HEK293 (cell line): ENCODE results near the gene PRKCA.

Experiments used
- CTCF ChIA-PET: fragments of 350-600 bp; formaldehyde crosslinking; extraction: SDS; loops from one replicate; lab custom pipeline; 2021; ENCODE audit warnings: antibody characterized with exemption; lab: Yijun Ruan, JAX
- POLR2A ChIA-PET: fragments of 300-600 bp; formaldehyde crosslinking; extraction: SDS; loops from one replicate; lab custom pipeline; 2020; ENCODE audit warnings: antibody characterized with exemption, inconsistent platforms; lab: Yijun Ruan, JAX
- H3K27ac ChIP-seq: fragments of 200-500 bp; sonication (Bioruptor generic); 2 replicates; pipeline ENCODE4 v1.5.1; 2014; ENCODE audit warnings: low read depth, low read length, control low read depth, inconsistent platforms; ENCODE audit errors: extremely low read depth
- H3K36me3 ChIP-seq, 2 experiments: fragments of 200-500 bp in 1 of 2; sonication (Bioruptor generic) in 1 of 2; 1 replicate in 1 of 2; 2 replicates in 1 of 2; pipeline ENCODE4 v1.5.1; 2014 to 2017; ENCODE audit warnings: inconsistent platforms in 2 of 2, low read length in 2 of 2; ENCODE audit not compliant: control insufficient read depth in 2 of 2, insufficient read depth in 1 of 2
- H3K4me1 ChIP-seq: fragments of 200-500 bp; sonication (Bioruptor generic); 2 replicates; pipeline ENCODE4 v1.5.1; 2014; ENCODE audit warnings: mild to moderate bottlenecking, low read length, inconsistent platforms; ENCODE audit not compliant: control insufficient read depth, insufficient read depth
- H3K4me3 ChIP-seq: 2 replicates; pipeline ENCODE4 v1.5.1; 2011; ENCODE audit warnings: low read depth, mild to moderate bottlenecking, control low read depth, low read length, moderate library complexity
- H3K9me3 ChIP-seq: fragments of 200-500 bp; sonication (Bioruptor generic); 2 replicates; pipeline ENCODE4 v1.5.1; 2014; ENCODE audit warnings: low read depth, low read length, inconsistent platforms; ENCODE audit not compliant: control insufficient read depth, insufficient read depth
- CTCF ChIP-seq: fragments of 450-650 bp; formaldehyde crosslinking; IDR thresholded peaks from 2 replicates; pipeline ENCODE4 v1.5.1; 2016; ENCODE audit warnings: missing biosample characterization, missing genetic modification characterization
- HOXC10 ChIP-seq: sonication (generic); formaldehyde crosslinking; IDR thresholded peaks from 2 replicates; pipeline ENCODE4 v1.8.1; 2023; ENCODE audit warnings: mild to moderate bottlenecking, missing genetic modification reagents
- HOXD13 ChIP-seq: sonication (generic); formaldehyde crosslinking; IDR thresholded peaks from 2 replicates; pipeline ENCODE4 v1.8.0; 2022; ENCODE audit warnings: missing genetic modification reagents, borderline replicate concordance
- PRDM4 ChIP-seq: fragments of 450-650 bp; formaldehyde crosslinking; IDR thresholded peaks from 2 replicates; pipeline ENCODE4 v1.5.1; 2017; ENCODE audit warnings: missing biosample characterization, missing genetic modification characterization
- PRDM6 ChIP-seq: fragments of 450-650 bp; formaldehyde crosslinking; IDR thresholded peaks from 2 replicates; pipeline ENCODE4 v1.5.1; 2017; ENCODE audit warnings: missing biosample characterization, missing genetic modification characterization
- SCRT1 ChIP-seq: fragments of 450-650 bp; formaldehyde crosslinking; IDR thresholded peaks from 2 replicates; pipeline ENCODE4 v1.5.1; 2016; ENCODE audit warnings: missing biosample characterization, missing genetic modification characterization, borderline replicate concordance
- SCRT2 ChIP-seq: fragments of 450-650 bp; formaldehyde crosslinking; IDR thresholded peaks from 2 replicates; pipeline ENCODE4 v1.5.1; 2016; ENCODE audit warnings: missing biosample characterization, missing genetic modification characterization
- SETDB1 ChIP-seq: IDR thresholded peaks from one replicate; pipeline ENCODE4 v1.6.1; 2017; ENCODE audit warnings: mild to moderate bottlenecking, low read length, moderate library complexity, mixed read lengths; ENCODE audit not compliant: insufficient read length
- SP7 ChIP-seq: fragments of 450-650 bp; formaldehyde crosslinking; IDR thresholded peaks from 2 replicates; pipeline ENCODE4 v1.5.1; 2016; ENCODE audit warnings: missing biosample characterization, missing genetic modification characterization
- ZBTB17 ChIP-seq: fragments of 450-650 bp; formaldehyde crosslinking; IDR thresholded peaks from 2 replicates; pipeline ENCODE4 v1.5.1; 2016; ENCODE audit warnings: missing biosample characterization, missing genetic modification characterization
- ZEB2 ChIP-seq: fragments of 450-650 bp; formaldehyde crosslinking; IDR thresholded peaks from 2 replicates; pipeline ENCODE4 v1.5.1; 2016; ENCODE audit warnings: missing biosample characterization, missing genetic modification characterization
- ZFP41 ChIP-seq: fragments of 450-650 bp; formaldehyde crosslinking; IDR thresholded peaks from 2 replicates; pipeline ENCODE4 v1.5.1; 2016; ENCODE audit warnings: missing biosample characterization, missing genetic modification characterization, borderline replicate concordance
- ZNF10 ChIP-seq: fragments of 450-650 bp; formaldehyde crosslinking; IDR thresholded peaks from 2 replicates; pipeline ENCODE4 v1.5.1; 2017; ENCODE audit warnings: missing biosample characterization, missing genetic modification characterization
- ZNF133 ChIP-seq: fragments of 450-650 bp; formaldehyde crosslinking; IDR thresholded peaks from 2 replicates; pipeline ENCODE4 v1.5.1; 2016; ENCODE audit warnings: missing biosample characterization, missing genetic modification characterization
- ZNF155 ChIP-seq: fragments of 450-650 bp; formaldehyde crosslinking; IDR thresholded peaks from 2 replicates; pipeline ENCODE4 v1.5.1; 2016; ENCODE audit warnings: missing biosample characterization, missing genetic modification characterization
- ZNF184 ChIP-seq: fragments of 450-650 bp; IDR thresholded peaks from 2 replicates; pipeline ENCODE4 v1.5.1; 2018; ENCODE audit warnings: missing biosample characterization, mild to moderate bottlenecking, missing genetic modification characterization
- ZNF2 ChIP-seq: fragments of 450-650 bp; formaldehyde crosslinking; IDR thresholded peaks from 2 replicates; pipeline ENCODE4 v1.5.1; 2016; ENCODE audit warnings: missing biosample characterization, missing genetic modification characterization
- ZNF214 ChIP-seq: fragments of 450-650 bp; formaldehyde crosslinking; IDR thresholded peaks from 2 replicates; pipeline ENCODE4 v1.5.1; 2017; ENCODE audit warnings: missing biosample characterization, mild to moderate bottlenecking, missing genetic modification characterization, borderline replicate concordance
- ZNF223 ChIP-seq: fragments of 450-650 bp; formaldehyde crosslinking; IDR thresholded peaks from 2 replicates; pipeline ENCODE4 v1.5.1; 2016; ENCODE audit warnings: missing biosample characterization, missing genetic modification characterization
- ZNF292 ChIP-seq: fragments of 450-650 bp; formaldehyde crosslinking; IDR thresholded peaks from 2 replicates; pipeline ENCODE4 v1.5.1; 2016; ENCODE audit warnings: low read depth, missing biosample characterization, missing genetic modification characterization, borderline replicate concordance
- ZNF302 ChIP-seq: fragments of 450-650 bp; formaldehyde crosslinking; IDR thresholded peaks from 2 replicates; pipeline ENCODE4 v1.5.1; 2016; ENCODE audit warnings: missing biosample characterization, missing genetic modification characterization, low read depth
- ZNF529 ChIP-seq: fragments of 450-650 bp; formaldehyde crosslinking; IDR thresholded peaks from 2 replicates; pipeline ENCODE4 v1.5.1; 2017; ENCODE audit warnings: missing genetic modification characterization, missing biosample characterization; ENCODE audit not compliant: insufficient replicate concordance
- ZNF561 ChIP-seq: fragments of 450-650 bp; IDR thresholded peaks from 2 replicates; pipeline ENCODE4 v1.5.1; 2018; ENCODE audit warnings: missing biosample characterization, missing genetic modification characterization, borderline replicate concordance
- ZNF596 ChIP-seq: fragments of 450-650 bp; IDR thresholded peaks from 2 replicates; pipeline ENCODE4 v1.5.0; 2018; ENCODE audit warnings: missing biosample characterization, mild to moderate bottlenecking, missing genetic modification characterization, moderate library complexity
- ZNF624 ChIP-seq: fragments of 450-650 bp; formaldehyde crosslinking; IDR thresholded peaks from 2 replicates; pipeline ENCODE4 v1.5.1; 2017; ENCODE audit warnings: missing biosample characterization, missing genetic modification characterization
- ZNF654 ChIP-seq: fragments of 450-650 bp; formaldehyde crosslinking; IDR thresholded peaks from 2 replicates; pipeline ENCODE4 v1.5.1; 2016; ENCODE audit warnings: low read depth, missing biosample characterization, missing genetic modification characterization
- ZNF660 ChIP-seq: fragments of 450-650 bp; IDR thresholded peaks from 2 replicates; pipeline ENCODE4 v1.5.1; 2018; ENCODE audit warnings: missing biosample characterization, mild to moderate bottlenecking, missing genetic modification characterization
- ZSCAN30 ChIP-seq: fragments of 450-650 bp; IDR thresholded peaks from 2 replicates; pipeline ENCODE4 v1.5.1; 2018; ENCODE audit warnings: missing biosample characterization, mild to moderate bottlenecking, missing genetic modification characterization, moderate library complexity
- TF ChIP-seq, protein P1 (sequence below): fragments of 450-650 bp; formaldehyde crosslinking; IDR thresholded peaks from 2 replicates; pipeline ENCODE4 v1.5.1; 2017; ENCODE audit warnings: missing biosample characterization, mild to moderate bottlenecking, missing genetic modification characterization, moderate library complexity
- TF ChIP-seq, protein P2 (sequence below): fragments of 450-650 bp; formaldehyde crosslinking; IDR thresholded peaks from 2 replicates; pipeline ENCODE4 v1.5.1; 2017; ENCODE audit warnings: missing biosample characterization, missing genetic modification characterization

Gene PRKCA

DNA sequence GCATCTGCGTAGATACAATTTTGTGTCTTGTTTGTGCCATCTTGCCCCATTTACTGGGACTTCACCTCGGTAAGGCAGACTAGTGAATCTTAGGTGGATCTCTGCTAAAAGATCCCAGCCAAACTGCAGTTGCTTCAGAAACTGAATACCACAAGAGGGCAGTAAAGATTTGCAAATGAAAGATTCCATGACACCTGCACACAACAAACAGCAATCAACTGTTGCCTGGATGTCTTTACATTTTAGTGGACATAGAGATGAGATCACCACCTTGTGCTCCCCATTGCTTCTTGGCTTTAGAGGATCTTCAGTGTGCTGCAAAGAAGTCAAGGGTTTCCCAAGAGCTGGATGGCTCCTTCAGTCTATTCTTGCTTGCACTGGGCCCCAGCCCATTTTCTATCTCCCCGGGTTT is 413.3 kb downstream of the PRKCA start:
- Histone ChIP-seq H3K4me1 (peaks cover 10% of the 10 kb centered on the region), H3K27ac (no peak overlapping the region), H3K36me3 (no peaks in the 10 kb centered on the region), H3K4me3 (no peak overlapping the region), H3K9me3 (no peaks in the 10 kb centered on the region)
- TF ChIP-seq ZNF624 (tag by site-specific recombination) = no peak
- no peak for TF ChIP-seq PRDM4 (tag by site-specific recombination)
- TF ChIP-seq, protein P1, sequence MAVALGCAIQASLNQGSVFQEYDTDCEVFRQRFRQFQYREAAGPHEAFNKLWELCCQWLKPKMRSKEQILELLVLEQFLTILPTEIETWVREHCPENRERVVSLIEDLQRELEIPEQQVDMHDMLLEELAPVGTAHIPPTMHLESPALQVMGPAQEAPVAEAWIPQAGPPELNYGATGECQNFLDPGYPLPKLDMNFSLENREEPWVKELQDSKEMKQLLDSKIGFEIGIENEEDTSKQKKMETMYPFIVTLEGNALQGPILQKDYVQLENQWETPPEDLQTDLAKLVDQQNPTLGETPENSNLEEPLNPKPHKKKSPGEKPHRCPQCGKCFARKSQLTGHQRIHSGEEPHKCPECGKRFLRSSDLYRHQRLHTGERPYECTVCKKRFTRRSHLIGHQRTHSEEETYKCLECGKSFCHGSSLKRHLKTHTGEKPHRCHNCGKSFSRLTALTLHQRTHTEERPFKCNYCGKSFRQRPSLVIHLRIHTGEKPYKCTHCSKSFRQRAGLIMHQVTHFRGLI (tag by site-specific recombination) = no peak
- 0 out of 2 replicates have a peak, but pooled peaks have one; percentile 43 for TF ChIP-seq ZEB2 (tag by site-specific recombination)
- no peak for TF ChIP-seq ZNF292
- TF ChIP-seq ZNF596 (tag by site-specific recombination) = no peak
- no peak for TF ChIP-seq PRDM6 (tag by site-specific recombination)
- TF ChIP-seq ZNF133 (tag by site-specific recombination) = no peak
- no peak for TF ChIP-seq SETDB1
- peak; percentile 75 for TF ChIP-seq CTCF (tag by site-specific recombination)
- peak; percentile 51; the same call in 1 of the 2 replicates for TF ChIP-seq ZNF561 (tag by site-specific recombination)
- TF ChIP-seq SCRT2 (tag by site-specific recombination) = peak; percentile 98
- TF ChIP-seq, protein P2, sequence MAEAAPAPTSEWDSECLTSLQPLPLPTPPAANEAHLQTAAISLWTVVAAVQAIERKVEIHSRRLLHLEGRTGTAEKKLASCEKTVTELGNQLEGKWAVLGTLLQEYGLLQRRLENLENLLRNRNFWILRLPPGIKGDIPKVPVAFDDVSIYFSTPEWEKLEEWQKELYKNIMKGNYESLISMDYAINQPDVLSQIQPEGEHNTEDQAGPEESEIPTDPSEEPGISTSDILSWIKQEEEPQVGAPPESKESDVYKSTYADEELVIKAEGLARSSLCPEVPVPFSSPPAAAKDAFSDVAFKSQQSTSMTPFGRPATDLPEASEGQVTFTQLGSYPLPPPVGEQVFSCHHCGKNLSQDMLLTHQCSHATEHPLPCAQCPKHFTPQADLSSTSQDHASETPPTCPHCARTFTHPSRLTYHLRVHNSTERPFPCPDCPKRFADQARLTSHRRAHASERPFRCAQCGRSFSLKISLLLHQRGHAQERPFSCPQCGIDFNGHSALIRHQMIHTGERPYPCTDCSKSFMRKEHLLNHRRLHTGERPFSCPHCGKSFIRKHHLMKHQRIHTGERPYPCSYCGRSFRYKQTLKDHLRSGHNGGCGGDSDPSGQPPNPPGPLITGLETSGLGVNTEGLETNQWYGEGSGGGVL (tag by site-specific recombination) = no peak
- no peak for TF ChIP-seq ZNF214 (tag by site-specific recombination)
- no peak for TF ChIP-seq ZNF155 (tag by site-specific recombination)
- TF ChIP-seq ZSCAN30 (tag by site-specific recombination) = 0 out of 2 replicates have a peak, but pooled peaks have one; percentile 12
- TF ChIP-seq ZNF184 (tag by site-specific recombination) = no peak
- TF ChIP-seq ZFP41 (tag by site-specific recombination) = no peak
- TF ChIP-seq ZNF654 (tag by site-specific recombination) = peak; percentile 98
- TF ChIP-seq ZBTB17 (tag by site-specific recombination) = peak; percentile 43; the same call in 1 of the 2 replicates
- TF ChIP-seq ZNF302 (tag by site-specific recombination) = no peak
- no peak for TF ChIP-seq HOXC10 (CRISPR knock-in tag)
- TF ChIP-seq SCRT1 = peak; percentile 97
- peak; percentile 98 for TF ChIP-seq ZNF660 (tag by site-specific recombination)
- no peak for TF ChIP-seq ZNF223
- no peak for TF ChIP-seq ZNF10
- TF ChIP-seq SP7 (tag by site-specific recombination) = peak; percentile 37; the same call in 1 of the 2 replicates
- TF ChIP-seq HOXD13 (CRISPR knock-in tag) = no peak
- TF ChIP-seq ZNF529 (tag by site-specific recombination) = no peak
- peak; percentile 49; the same call in 1 of the 2 replicates for TF ChIP-seq ZNF2 (tag by site-specific recombination)
- ChIA-PET CTCF (interaction anchor here (0.6 to 2.8 kb wide), 14 partner anchors 11 to 515 kb away, joined by 3 to 12 read pairs (median 3); no protein-coding TSS in a partner anchor), POLR2A (no interaction called here)
